ENCODE results near the gene TCF3. TPM values are rescaled to one million over a fixed set of nuclear protein-coding genes. Genes with fewer than 3 reads are reported as not detected.

Gene TCF3
- total and polyA plus RNA-seq, 4 donors, result 5.2 to 119 (median 12.8) TPM

GRCh38 chr19:1620502-1620901, 31.9 kb downstream of the TCF3 start:
- TF ChIP-seq YY1 (IDR thresholded peaks at IDR 0.05), result no peak
- no peak for TF ChIP-seq MAX (IDR thresholded peaks at IDR 0.05)
- no peak for TF ChIP-seq RAD21 (IDR thresholded peaks at IDR 0.05)
- no peak for TF ChIP-seq EGR1 (IDR thresholded peaks at IDR 0.05; ENCODE audit: low read depth in 2 of 2)
- TF ChIP-seq ZBTB33 (IDR thresholded peaks at IDR 0.05), result no peak
- no peak for TF ChIP-seq JUND (IDR thresholded peaks at IDR 0.05)
- TF ChIP-seq NR2F2 (IDR thresholded peaks at IDR 0.05), result no peak
- TF ChIP-seq RXRA (IDR thresholded peaks at IDR 0.05), result no peak
- no peak for TF ChIP-seq TAF1 (conservative IDR thresholded peaks at IDR 0.05)
- TF ChIP-seq REST (IDR thresholded peaks at IDR 0.05), result no peak
- no peak for TF ChIP-seq GABPA (IDR thresholded peaks at IDR 0.05 in 1 of 2, conservative IDR thresholded peaks at IDR 0.05 in 1 of 2)
- TF ChIP-seq HNF4G (IDR thresholded peaks at IDR 0.05), result no peak
- no peak for TF ChIP-seq ATF3 (IDR thresholded peaks at IDR 0.05)
- TF ChIP-seq HNF4A (conservative IDR thresholded peaks at IDR 0.05), result no peak
- no peak for TF ChIP-seq SP1 (IDR thresholded peaks at IDR 0.05)
- no peak for TF ChIP-seq FOXA2 (IDR thresholded peaks at IDR 0.05)
- no peak for TF ChIP-seq CTCF (IDR thresholded peaks at IDR 0.05; ENCODE audit: low read depth, low read length, missing input control)
- no peak for DNase-seq (ENCODE audit: low spot score)
- Histone ChIP-seq H3K9me3 (ENCODE audit: control insufficient read depth in 4 of 4, low read length in 3 of 4) (no peaks in the 10 kb centered on the region), H3K4me3 (ENCODE audit: low read depth in 1 of 3, low read length in 3 of 3) (no peak overlapping the region), H3K27me3 (ENCODE audit: control insufficient read depth in 4 of 4, insufficient read depth in 4 of 4, low read length in 3 of 4) (no peaks in the 10 kb centered on the region), H3K4me1 (ENCODE audit: control insufficient read depth in 4 of 4, insufficient read depth in 4 of 4, low read length in 3 of 4) (no peaks in the 10 kb centered on the region), H3K36me3 (ENCODE audit: control insufficient read depth in 4 of 4, insufficient read depth in 3 of 4, low read depth in 1 of 4, low read length in 3 of 4) (peaks cover 2 to 15% (median 3%) of the 10 kb centered on the region in 4 donors), H3K27ac (ENCODE audit: low read depth in 1 of 2, low read length in 2 of 2) (no peak overlapping the region), H3K9ac (ENCODE audit: low read depth in 1 of 2, low read length in 2 of 2) (no peak overlapping the region)
- WGBS, result 96% methylated on average over 11 of the region's 11 CpGs

GRCh38 chr19:1619703-1620102, 32.7 kb downstream of the TCF3 start:
- Histone ChIP-seq H3K27me3 (ENCODE audit: control insufficient read depth in 4 of 4, insufficient read depth in 4 of 4, low read length in 3 of 4) (no peaks in the 10 kb centered on the region), H3K4me1 (ENCODE audit: control insufficient read depth in 4 of 4, insufficient read depth in 4 of 4, low read length in 3 of 4) (no peaks in the 10 kb centered on the region), H3K27ac (ENCODE audit: low read depth in 1 of 2, low read length in 2 of 2) (no peak overlapping the region), H3K4me3 (ENCODE audit: low read depth in 1 of 3, low read length in 3 of 3) (no peak overlapping the region), H3K9ac (ENCODE audit: low read depth in 1 of 2, low read length in 2 of 2) (no peak overlapping the region), H3K36me3 (ENCODE audit: control insufficient read depth in 4 of 4, insufficient read depth in 3 of 4, low read depth in 1 of 4, low read length in 3 of 4) (peaks cover 2 to 23% (median 4%) of the 10 kb centered on the region in 4 donors), H3K9me3 (ENCODE audit: control insufficient read depth in 4 of 4, low read length in 3 of 4) (no peaks in the 10 kb centered on the region)
- WGBS, result 92% methylated on average over 18 of the region's 18 CpGs
- DNase-seq (ENCODE audit: low spot score), result no peak
- TF ChIP-seq FOXA1 (IDR thresholded peaks at IDR 0.05), result no peak
- no peak for TF ChIP-seq FOXA2 (IDR thresholded peaks at IDR 0.05)
- TF ChIP-seq REST (IDR thresholded peaks at IDR 0.05), result no peak
- no peak for TF ChIP-seq YY1 (IDR thresholded peaks at IDR 0.05)
- TF ChIP-seq MAX (IDR thresholded peaks at IDR 0.05), result no peak
- no peak for TF ChIP-seq ZBTB33 (IDR thresholded peaks at IDR 0.05)
- no peak for TF ChIP-seq NR2F2 (IDR thresholded peaks at IDR 0.05)
- TF ChIP-seq EGR1 (IDR thresholded peaks at IDR 0.05; ENCODE audit: low read depth in 2 of 2), result no peak
